ENCODE measurements around the gene TWIST2.

GRCh38 chr2:238900511-238900910 is 52.6 kb downstream of the TWIST2 start:
- TF ChIP-seq TAF1 (IDR thresholded peaks at IDR 0.05; ENCODE audit: borderline replicate concordance, low read depth, low read length) (no peak), POLR2A (IDR thresholded peaks at IDR 0.05; ENCODE audit: low read depth, low read length) (no peak)

Data from GM12892 (cell line).